Breast epithelium (tissue), 3 donors: ENCODE results near the gene PNKD.

Source experiments
- POLR2A ChIP-seq: fragments of 450-650 bp; IDR thresholded peaks from one replicate; pipeline ENCODE4 v1.6.1; 2016; ENCODE audit warnings: antibody characterized with exemption, mild to moderate bottlenecking, moderate library complexity
- TF ChIP-seq, protein P1 (sequence below), 3 donors: fragments of 450-650 bp; IDR thresholded peaks; one replicate each; pipeline ENCODE4 v1.5.1; 2016 to 2017; ENCODE audit warnings: antibody characterized with exemption in 3 of 3, mild to moderate bottlenecking in 3 of 3, moderate library complexity in 3 of 3

DNA sequence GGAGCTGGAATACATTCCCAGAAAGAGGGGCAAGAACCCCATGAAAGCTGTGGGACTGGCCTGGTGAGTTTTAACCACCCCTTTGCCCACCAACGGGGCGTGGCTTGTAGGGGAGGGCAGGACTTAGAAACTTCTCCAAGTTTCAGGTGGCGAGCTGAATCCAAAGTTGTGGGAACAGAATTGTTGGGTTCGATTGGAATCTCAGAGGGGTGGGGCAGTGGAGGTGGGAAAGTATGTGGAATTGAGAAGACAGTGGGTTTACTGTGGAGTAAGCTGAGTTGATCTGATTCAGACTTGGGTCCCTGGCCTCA, 1.1 kb downstream of the PNKD start:
- TF ChIP-seq POLR2A = no peak
- TF ChIP-seq, protein P1, sequence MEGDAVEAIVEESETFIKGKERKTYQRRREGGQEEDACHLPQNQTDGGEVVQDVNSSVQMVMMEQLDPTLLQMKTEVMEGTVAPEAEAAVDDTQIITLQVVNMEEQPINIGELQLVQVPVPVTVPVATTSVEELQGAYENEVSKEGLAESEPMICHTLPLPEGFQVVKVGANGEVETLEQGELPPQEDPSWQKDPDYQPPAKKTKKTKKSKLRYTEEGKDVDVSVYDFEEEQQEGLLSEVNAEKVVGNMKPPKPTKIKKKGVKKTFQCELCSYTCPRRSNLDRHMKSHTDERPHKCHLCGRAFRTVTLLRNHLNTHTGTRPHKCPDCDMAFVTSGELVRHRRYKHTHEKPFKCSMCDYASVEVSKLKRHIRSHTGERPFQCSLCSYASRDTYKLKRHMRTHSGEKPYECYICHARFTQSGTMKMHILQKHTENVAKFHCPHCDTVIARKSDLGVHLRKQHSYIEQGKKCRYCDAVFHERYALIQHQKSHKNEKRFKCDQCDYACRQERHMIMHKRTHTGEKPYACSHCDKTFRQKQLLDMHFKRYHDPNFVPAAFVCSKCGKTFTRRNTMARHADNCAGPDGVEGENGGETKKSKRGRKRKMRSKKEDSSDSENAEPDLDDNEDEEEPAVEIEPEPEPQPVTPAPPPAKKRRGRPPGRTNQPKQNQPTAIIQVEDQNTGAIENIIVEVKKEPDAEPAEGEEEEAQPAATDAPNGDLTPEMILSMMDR (IDR thresholded peaks at IDR 0.05) = no peak
